CD14-positive monocyte (primary cell): ENCODE measurements around the gene ASCC3. TPM values are rescaled to one million over a fixed set of nuclear protein-coding genes. Genes with fewer than 3 reads are reported as not detected.

Experiments used
- DNase-seq, 3 donors: peaks; one replicate each; pipeline ENCODE4 v3.0.0-alpha.2; 2011 to 2022
- H2AFZ ChIP-seq: 2 replicates; pipeline ENCODE4 v1.6.0; 2012; ENCODE audit warnings: mild to moderate bottlenecking, low read depth, low read length, inconsistent platforms; ENCODE audit not compliant: insufficient read depth, poor library complexity, severe bottlenecking
- H3K27ac ChIP-seq, 2 donors: 1 replicate in 1 of 2; 2 replicates in 1 of 2; pipeline ENCODE4 v1.5.1; 2012 to 2013; ENCODE audit warnings: low read length in 2 of 2, control low read depth in 1 of 2, inconsistent platforms in 1 of 2, low read depth in 1 of 2, mild to moderate bottlenecking in 1 of 2
- H3K27me3 ChIP-seq, 2 donors: one replicate each; pipeline versions ENCODE4 v1.6.0 to v1.6.1; 2011 to 2013; ENCODE audit warnings: low read length in 2 of 2; ENCODE audit not compliant: control insufficient read depth in 2 of 2, insufficient read depth in 2 of 2
- H3K36me3 ChIP-seq, 2 donors: replicated peaks in 1 of 2; 1 replicate in 1 of 2; 2 replicates in 1 of 2; pipeline versions ENCODE4 v1.5.1 to v1.6.1; 2012 to 2013; ENCODE audit warnings: low read length in 2 of 2, control low read depth in 1 of 2, inconsistent platforms in 1 of 2, mild to moderate bottlenecking in 1 of 2; ENCODE audit not compliant: insufficient read depth in 2 of 2, control insufficient read depth in 1 of 2
- H3K4me1 ChIP-seq, 2 donors: 1 replicate in 1 of 2; 2 replicates in 1 of 2; pipeline versions ENCODE4 v1.5.1 to v1.6.1; 2012 to 2013; ENCODE audit warnings: low read length in 2 of 2, control low read depth in 1 of 2, inconsistent platforms in 1 of 2, mild to moderate bottlenecking in 1 of 2, moderate library complexity in 1 of 2; ENCODE audit not compliant: insufficient read depth in 2 of 2, control insufficient read depth in 1 of 2
- H3K4me2 ChIP-seq: replicated peaks from 2 replicates; pipeline ENCODE3; 2012; ENCODE audit warnings: low read length, moderate library complexity, mild to moderate bottlenecking; ENCODE audit not compliant: poor library complexity, severe bottlenecking; ENCODE audit errors: extremely low read depth
- H3K4me3 ChIP-seq, 3 experiments: fragments of 200-600 bp in 1 of 3; sonication (generic) in 1 of 3; replicated peaks in 1 of 3; 1 replicate in 2 of 3; 2 replicates in 1 of 3; pipeline ENCODE4 v1.5.1; 2011 to 2013; ENCODE audit warnings: low read length in 3 of 3, mild to moderate bottlenecking in 3 of 3, control low read depth in 2 of 3, low read depth in 2 of 3, inconsistent platforms in 1 of 3, moderate library complexity in 1 of 3
- H3K79me2 ChIP-seq: 2 replicates; pipeline ENCODE4 v1.6.0; 2012; ENCODE audit warnings: mild to moderate bottlenecking, control low read depth, inconsistent platforms, low read length, moderate library complexity; ENCODE audit not compliant: insufficient read depth
- H3K9ac ChIP-seq: 2 replicates; pipeline ENCODE4 v1.6.0; 2017; ENCODE audit warnings: low read length, mild to moderate bottlenecking; ENCODE audit not compliant: insufficient read depth, poor library complexity, severe bottlenecking
- H3K9me3 ChIP-seq, 2 donors: replicated peaks in 1 of 2; 1 replicate in 1 of 2; 2 replicates in 1 of 2; pipeline versions ENCODE4 v1.5.1 to v1.6.1; 2012 to 2013; ENCODE audit warnings: low read length in 2 of 2, control low read depth in 1 of 2; ENCODE audit not compliant: control insufficient read depth in 1 of 2, insufficient read depth in 1 of 2
- H4K20me1 ChIP-seq: 2 replicates; pipeline ENCODE4 v1.6.0; 2012; ENCODE audit warnings: mild to moderate bottlenecking, low read length, control low read depth, moderate library complexity; ENCODE audit not compliant: insufficient read depth
- H3K27ac Mint-ChIP-seq, 7 donors: one replicate each; pipeline ENCODE4 v1.8.0; 2020; ENCODE audit warnings: mild to moderate bottlenecking in 7 of 7, mixed read lengths in 7 of 7, moderate library complexity in 6 of 7, inconsistent platforms in 2 of 7
- H3K27me3 Mint-ChIP-seq, 3 donors: one replicate each; pipeline ENCODE4 v1.8.0; 2021 to 2022; ENCODE audit warnings: low read depth in 3 of 3, mild to moderate bottlenecking in 3 of 3, mixed read lengths in 3 of 3, moderate library complexity in 3 of 3, inconsistent platforms in 1 of 3
- H3K36me3 Mint-ChIP-seq, 2 donors: one replicate each; pipeline ENCODE4 v1.8.0; 2020; ENCODE audit warnings: mixed read lengths in 2 of 2, inconsistent platforms in 1 of 2, mild to moderate bottlenecking in 1 of 2
- H3K4me1 Mint-ChIP-seq: one replicate; pipeline ENCODE4 v1.8.0; 2020; ENCODE audit warnings: mild to moderate bottlenecking, mixed read lengths
- H3K4me3 Mint-ChIP-seq, 2 donors: one replicate each; pipeline ENCODE4 v1.8.0; 2020; ENCODE audit warnings: mild to moderate bottlenecking in 2 of 2, mixed read lengths in 2 of 2, moderate library complexity in 1 of 2
- H3K9me3 Mint-ChIP-seq, 7 donors: one replicate each; pipeline ENCODE4 v1.8.0; 2020 to 2022; ENCODE audit warnings: mixed read lengths in 7 of 7, mild to moderate bottlenecking in 6 of 7, moderate library complexity in 6 of 7, inconsistent platforms in 2 of 7
- CTCF ChIP-seq: fragments of 200-600 bp; IDR thresholded peaks from one replicate; pipeline ENCODE4 v1.8.0; 2022; ENCODE audit warnings: antibody characterized with exemption, mild to moderate bottlenecking
- WGBS: methylation state at CpG from one replicate; pipeline ENCODE4 v1.1.5; 2013; ENCODE audit warnings: missing lambda C conversion rate; ENCODE audit not compliant: insufficient coverage; 5-methylcytosine and 5-hydroxymethylcytosine counted together
- intact Hi-C, 2 donors: fragments of 100-400 bp; cut with micrococcal nuclease; formaldehyde crosslinking; loops; one replicate each; pipeline versions ENCODE4 v1.15.0 to v1.15.1; 2023
- polyA plus RNA-seq, 3 donors: library from polyadenylated mRNA; depleted of rRNA in 1 of 3; unstranded in 2 of 3; stranded (reverse) in 1 of 3; fragments of 300-500 nt in 2 of 3; fragments of >200 nt in 1 of 3; fragmentation: Illumina TruSeq in 2 of 3; gene quantifications; 1 replicate in 2 of 3; 2 replicates in 1 of 3; pipeline ENCODE4 v1.2.3, GENCODE V29; 2012 to 2021

The ASCC3 gene
- polyA plus RNA-seq, 3 donors, result 6.4 to 12.9 (median 10.6) TPM

- peaks cover 10 to 16% of the 10 kb centered on the region in 2 donors for H3K36me3 Mint-ChIP-seq
- no peaks in the 10 kb centered on the region for H3K36me3 ChIP-seq
- peaks cover 0 to 3% (median 0%) of the 10 kb centered on the region in 3 donors for H3K27me3 Mint-ChIP-seq
- no peak overlapping the region for H2AFZ ChIP-seq
- H3K9ac ChIP-seq, result no peak overlapping the region
- no peak for TF ChIP-seq CTCF
- H3K4me1 ChIP-seq, result no peaks in the 10 kb centered on the region
- no peaks in the 10 kb centered on the region for H3K9me3 ChIP-seq
- peaks cover 8% of the 10 kb centered on the region for H3K4me1 Mint-ChIP-seq
- H3K27ac Mint-ChIP-seq, result peak overlapping the region in 1 of 7 donors; percentile 53
- no peaks in the 10 kb centered on the region for H4K20me1 ChIP-seq
- H3K9me3 Mint-ChIP-seq, result no peaks in the 10 kb centered on the region
- H3K4me3 ChIP-seq, result no peak overlapping the region
- no peak overlapping the region for H3K4me3 Mint-ChIP-seq
- H3K79me2 ChIP-seq, result no peaks in the 10 kb centered on the region
- 100% methylated on average over 7 of the region's 8 CpGs for WGBS
- intact Hi-C loops, result no loop called here
- no peak overlapping the region for H3K27ac ChIP-seq
- no peaks in the 10 kb centered on the region for H3K27me3 ChIP-seq
- DNase-seq, result no peak
- H3K4me2 ChIP-seq, result no peak overlapping the region
Observed at GRCh38 chr6:100614933-100615332, 266.2 kb downstream of the ASCC3 start.

GRCh38 chr6:100614386-100614785 lies 266.7 kb downstream of the ASCC3 start:
- Histone ChIP-seq H3K4me1 (no peaks in the 10 kb centered on the region), H3K79me2 (no peaks in the 10 kb centered on the region), H3K27me3 (no peaks in the 10 kb centered on the region), H3K4me2 (no peak overlapping the region), H2AFZ (no peak overlapping the region), H3K9ac (no peak overlapping the region), H3K27ac (no peak overlapping the region), H3K4me3 (no peak overlapping the region), H3K9me3 (no peaks in the 10 kb centered on the region), H4K20me1 (no peaks in the 10 kb centered on the region), H3K36me3 (no peaks in the 10 kb centered on the region)
- no peak overlapping the region for H3K27ac Mint-ChIP-seq
- no CpG with 5 or more reads among the region's 4 CpGs for WGBS
- peaks cover 0 to 3% (median 0%) of the 10 kb centered on the region in 3 donors for H3K27me3 Mint-ChIP-seq
- no peak for DNase-seq
- no peak overlapping the region for H3K4me3 Mint-ChIP-seq
- no peak for TF ChIP-seq CTCF
- no peaks in the 10 kb centered on the region for H3K9me3 Mint-ChIP-seq
- intact Hi-C loops, result no loop called here
- peaks cover 8% of the 10 kb centered on the region for H3K4me1 Mint-ChIP-seq
- H3K36me3 Mint-ChIP-seq, result peaks cover 6 to 16% of the 10 kb centered on the region in 2 donors
